Measurements from ENCODE around the gene GART. TPM values are rescaled to one million over a fixed set of nuclear protein-coding genes. Genes with fewer than 3 reads are reported as not detected.

GART gene
- total RNA-seq, 1 experiment from 2014 or later: 241 TPM

GRCh38 chr21:33572350-33572749 lies 30.4 kb upstream of the GART start:
- DNase-seq (ENCODE audit: low read depth, low spot score): no peak
- Histone ChIP-seq H3K4me2 (ENCODE audit: low read length) (no peak overlapping the region), H3K27me3 (ENCODE audit: insufficient read depth, low read length) (no peaks in the 10 kb centered on the region), H3K79me2 (ENCODE audit: insufficient read depth, low read length) (peaks cover 89% of the 10 kb centered on the region), H3K9me3 (ENCODE audit: control insufficient read depth in 1 of 2, insufficient read depth in 1 of 2, low read depth in 1 of 2, low read length in 2 of 2) (no peaks in the 10 kb centered on the region), H3K9ac (ENCODE audit: low read length) (no peak overlapping the region), H3K9me2 (ENCODE audit: insufficient read depth) (no peaks in the 10 kb centered on the region), H3K4me3 (replicated peaks in 1 of 2; ENCODE audit: low read depth in 1 of 2, low read length in 2 of 2) (no peak overlapping the region), H3K27ac (ENCODE audit: low read depth, low read length) (no peak overlapping the region), H3K4me1 (ENCODE audit: control insufficient read depth in 1 of 2, insufficient read depth in 2 of 2, low read length in 2 of 2) (no peaks in the 10 kb centered on the region), H3K36me3 (ENCODE audit: control insufficient read depth in 1 of 2, insufficient read depth in 2 of 2, low read length in 2 of 2) (peaks cover 74 to 79% of the 10 kb centered on the region in 2 experiments), H4K20me1 (ENCODE audit: insufficient read depth) (peaks cover 15% of the 10 kb centered on the region; the same call in 1 of the 2 replicates), H2AFZ (ENCODE audit: low read depth, low read length, poor library complexity, severe bottlenecking) (no peak overlapping the region)
- ChIA-PET CTCF (no interaction called here), RAD21 (ENCODE audit: low non-redundant PET in 1 of 2, low total read pairs in 2 of 2, uncharacterized antibody in 2 of 2, unreplicated experiment in 2 of 2) (no interaction called here), POLR2A (no interaction called here)
- no peak for ATAC-seq
- TF ChIP-seq, protein P1, sequence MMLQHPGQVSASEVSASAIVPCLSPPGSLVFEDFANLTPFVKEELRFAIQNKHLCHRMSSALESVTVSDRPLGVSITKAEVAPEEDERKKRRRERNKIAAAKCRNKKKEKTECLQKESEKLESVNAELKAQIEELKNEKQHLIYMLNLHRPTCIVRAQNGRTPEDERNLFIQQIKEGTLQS (IDR thresholded peaks at IDR 0.05): no peak
- no peak for TF ChIP-seq SRF (IDR thresholded peaks at IDR 0.05; ENCODE audit: low read depth)
- TF ChIP-seq JUND (IDR thresholded peaks at IDR 0.05): no peak
- TF ChIP-seq TCF7L2 (IDR thresholded peaks at IDR 0.05; ENCODE audit: borderline replicate concordance, extremely low read depth, insufficient read depth, insufficient read length): no peak
- TF ChIP-seq CBX3 (IDR thresholded peaks at IDR 0.05; ENCODE audit: low read depth): no peak
- TF ChIP-seq FOSL1 (IDR thresholded peaks at IDR 0.05; ENCODE audit: low read depth): no peak
- TF ChIP-seq REST (IDR thresholded peaks at IDR 0.05; ENCODE audit: low read depth): no peak
- no peak for TF ChIP-seq ELF1 (IDR thresholded peaks at IDR 0.05; ENCODE audit: borderline replicate concordance, low read depth)
- no peak for TF ChIP-seq EGR1 (IDR thresholded peaks at IDR 0.05; ENCODE audit: low read depth)
- TF ChIP-seq ZNF274 (IDR thresholded peaks at IDR 0.05; ENCODE audit: low read depth, low read length): no peak
- no peak for TF ChIP-seq ZBTB33 (IDR thresholded peaks at IDR 0.05; ENCODE audit: extremely low read depth, insufficient replicate concordance, low read length)
- TF ChIP-seq CEBPB (IDR thresholded peaks at IDR 0.05; ENCODE audit: low read depth): no peak
- TF ChIP-seq SIN3A (IDR thresholded peaks at IDR 0.05; ENCODE audit: low read depth): no peak
- TF ChIP-seq SP1 (IDR thresholded peaks at IDR 0.05; ENCODE audit: low read depth): no peak
- no peak for TF ChIP-seq YY1 (IDR thresholded peaks at IDR 0.05; ENCODE audit: extremely low read depth, insufficient replicate concordance, low read depth, low read length)
- TF ChIP-seq EZH2 (IDR thresholded peaks at IDR 0.05): no peak
- BruUV-seq (replicated peaks): no TSS peak
- intact Hi-C loops (cut with micrococcal nuclease): no loop called here

Data from HCT116 (cell line).